GM19025 (cell line): Measurements from ENCODE around the gene PCYT1B.
"Not testable (repeated sequence)": the region's sequence is repeated elsewhere in the genome, so short reads cannot be mapped to it uniquely, and the experiment has no call there.

ENCODE experiments used
- ATAC-seq: cut with Tn5 transposase; IDR thresholded peaks from one replicate; pipeline ENCODE4 v1.9.1; 2021; ENCODE audit warnings: mild to moderate bottlenecking, low read depth, moderate library complexity; ENCODE audit not compliant: unreplicated experiment

PCYT1B gene

DNA sequence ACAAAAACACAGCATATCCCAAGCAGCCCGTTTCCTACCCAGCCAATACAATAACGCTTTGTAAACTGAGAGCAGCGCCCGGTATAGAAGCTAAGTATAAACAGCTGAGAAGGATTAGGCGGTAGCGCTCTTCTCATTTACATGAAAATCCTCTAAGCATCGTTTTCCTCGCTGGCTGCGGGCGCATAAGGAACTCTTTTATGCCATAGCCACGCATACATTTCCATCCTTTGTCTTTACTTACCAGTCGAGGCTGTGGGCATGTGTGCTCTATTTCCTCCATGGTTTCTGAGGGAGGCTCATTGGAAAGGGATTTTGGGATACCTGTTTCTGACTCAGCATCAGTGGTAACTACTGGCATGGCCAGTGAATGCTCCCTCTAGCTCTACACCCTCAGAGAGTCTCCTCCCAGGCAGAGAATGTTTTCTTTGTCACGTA lies 383 bp downstream of the PCYT1B start:
- ATAC-seq = peak; percentile 21

GRCh38 chrX:24646006-24646405 lies 1.1 kb downstream of the PCYT1B start:
- ATAC-seq = no peak

DNA sequence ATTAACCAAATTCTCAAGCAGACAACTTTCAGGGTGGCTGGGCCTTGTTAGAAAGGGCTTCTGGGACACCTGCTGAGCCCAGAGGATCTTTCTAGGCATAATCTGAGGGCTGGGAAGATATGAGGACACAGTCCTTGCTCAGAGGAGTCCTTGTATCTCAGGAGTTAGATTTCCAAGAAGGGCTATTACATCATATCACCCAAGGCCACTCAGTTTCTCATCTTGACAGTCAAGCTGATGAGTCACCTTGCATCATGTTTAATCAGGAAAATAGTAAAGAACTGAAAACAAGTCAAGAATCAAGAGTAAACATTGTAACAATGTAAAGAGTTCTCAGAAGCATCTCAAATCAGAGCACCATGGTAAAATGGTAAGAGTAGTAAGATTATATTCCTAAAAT lies 4.0 kb downstream of the PCYT1B start:
- ATAC-seq = no peak

DNA sequence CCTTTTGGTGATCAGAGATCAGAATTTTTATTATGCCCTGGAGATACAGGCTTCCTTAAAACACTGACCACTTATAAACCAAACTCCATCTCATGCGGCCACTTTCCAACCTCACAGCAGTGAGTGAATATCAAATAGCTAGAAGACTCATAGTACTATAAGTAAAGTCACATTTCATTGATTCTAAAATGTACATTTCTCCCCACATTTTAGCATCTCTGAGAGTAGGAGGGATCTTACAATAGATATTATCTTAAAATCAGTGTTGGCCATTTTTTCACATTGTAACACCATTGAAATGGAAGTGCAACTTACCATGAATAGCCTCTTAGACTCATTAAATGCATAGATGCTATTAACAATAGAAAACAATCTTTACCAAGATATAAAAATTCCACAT lies 17.4 kb downstream of the PCYT1B start:
- no peak for ATAC-seq

DNA sequence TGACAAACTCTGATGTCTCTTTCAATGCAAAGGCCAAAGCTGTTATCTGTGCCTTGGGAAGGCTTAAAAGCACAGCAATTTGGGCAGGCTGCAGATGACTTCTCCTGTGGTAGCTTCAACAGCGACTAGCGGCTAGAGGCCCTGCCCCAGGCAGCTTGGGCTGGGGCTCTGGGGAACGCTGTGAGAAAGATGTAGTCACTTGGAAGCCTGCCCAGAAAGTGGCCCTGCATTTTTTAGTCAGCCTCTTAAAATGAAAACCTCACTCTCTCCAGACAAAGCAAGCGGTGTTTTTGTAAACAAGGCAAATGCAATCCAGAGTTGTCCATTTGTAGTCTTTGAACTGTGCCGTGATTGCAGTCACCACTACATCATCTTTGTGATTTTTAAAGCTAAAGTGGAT lies 27.5 kb downstream of the PCYT1B start:
- no peak for ATAC-seq

DNA sequence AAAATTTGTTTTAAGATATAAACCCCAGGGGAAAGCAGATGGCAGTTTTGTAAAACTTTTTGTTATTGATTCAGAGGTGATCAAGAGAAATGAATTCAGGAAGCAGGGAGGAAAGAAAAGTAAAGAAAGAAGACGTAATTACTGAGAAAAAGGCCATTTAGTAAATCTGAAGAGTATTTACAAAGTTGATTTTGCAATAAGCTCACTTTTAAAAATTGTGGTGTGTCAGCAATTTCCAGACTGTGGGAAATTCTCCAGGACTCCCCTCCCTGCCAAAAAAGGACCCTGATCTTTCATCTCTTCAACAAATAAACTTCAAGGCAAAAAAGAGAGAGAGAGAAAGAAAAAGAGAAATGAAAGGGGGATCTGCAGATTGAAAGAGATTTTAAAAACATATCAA lies 36.6 kb downstream of the PCYT1B start:
- ATAC-seq = no peak

DNA sequence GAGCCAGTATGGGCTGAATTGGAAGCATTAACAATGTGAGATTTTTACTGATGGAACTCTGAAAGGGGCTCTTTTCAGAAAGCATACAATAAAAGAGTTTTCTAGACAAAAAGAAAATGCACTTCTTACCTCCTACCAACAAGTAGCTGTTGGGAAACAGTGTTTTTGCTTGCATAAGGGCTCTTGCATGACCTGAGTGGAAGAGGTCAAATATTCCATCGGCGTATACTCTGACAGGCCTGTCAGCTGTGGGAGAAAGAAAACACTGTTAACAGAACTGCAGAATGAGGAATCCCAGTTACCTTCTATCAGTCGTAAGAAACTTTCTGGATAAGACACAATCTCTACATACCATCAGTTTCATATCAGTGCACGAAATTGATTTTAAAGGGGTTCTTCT lies 39.5 kb downstream of the PCYT1B start:
- ATAC-seq = no peak

DNA sequence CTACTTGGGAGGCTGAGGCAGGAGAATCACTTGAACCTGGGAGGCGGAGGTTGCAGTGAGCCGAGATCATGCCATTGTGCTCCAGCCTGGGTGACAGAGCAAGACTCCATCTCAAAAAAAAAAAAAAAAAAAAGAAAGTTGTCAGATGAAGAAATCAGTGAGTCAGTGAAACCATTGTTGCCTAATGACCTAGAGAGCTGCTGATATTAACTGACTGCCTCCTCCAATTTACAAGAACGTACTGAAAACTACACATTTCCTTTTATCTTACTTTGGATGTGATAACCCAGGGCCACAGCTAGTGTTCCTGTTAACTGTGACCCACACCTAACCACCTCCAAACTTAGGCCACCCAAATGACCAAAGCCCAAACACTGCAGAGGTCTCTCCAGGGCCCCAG lies 41.2 kb downstream of the PCYT1B start:
- not testable (repeated sequence) for ATAC-seq

- no peak for ATAC-seq
These were observed 44.0 kb downstream of the PCYT1B start for GRCh38 chrX:24603191-24603590.

DNA sequence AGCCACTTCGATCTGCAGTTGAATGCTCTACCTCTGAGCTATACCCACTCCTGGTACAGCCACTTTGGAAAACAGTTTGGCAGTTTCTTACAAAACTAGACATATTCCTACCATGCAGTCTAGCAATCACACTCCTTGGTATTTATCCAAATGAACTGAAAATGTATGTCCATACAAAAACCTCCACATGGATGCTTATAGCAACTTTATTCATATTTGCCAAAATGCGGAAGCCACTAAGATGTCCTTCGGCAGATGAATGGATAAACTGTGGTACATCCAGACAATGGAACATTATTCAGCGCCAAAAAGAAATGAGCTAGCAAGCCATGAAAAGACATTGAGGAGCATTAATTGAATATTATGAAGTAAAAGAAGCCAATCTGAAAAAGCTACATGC lies 45.3 kb downstream of the PCYT1B start:
- no peak for ATAC-seq

GRCh38 chrX:24594501-24594900 lies 52.6 kb downstream of the PCYT1B start:
- ATAC-seq = no peak

GRCh38 chrX:24590111-24590510 lies 57.0 kb downstream of the PCYT1B start:
- ATAC-seq = no peak

- no peak for ATAC-seq
These were observed 70.1 kb downstream of the PCYT1B start for GRCh38 chrX:24577091-24577490.

- ATAC-seq = no peak
These were observed 71.7 kb downstream of the PCYT1B start for GRCh38 chrX:24575496-24575895.

DNA sequence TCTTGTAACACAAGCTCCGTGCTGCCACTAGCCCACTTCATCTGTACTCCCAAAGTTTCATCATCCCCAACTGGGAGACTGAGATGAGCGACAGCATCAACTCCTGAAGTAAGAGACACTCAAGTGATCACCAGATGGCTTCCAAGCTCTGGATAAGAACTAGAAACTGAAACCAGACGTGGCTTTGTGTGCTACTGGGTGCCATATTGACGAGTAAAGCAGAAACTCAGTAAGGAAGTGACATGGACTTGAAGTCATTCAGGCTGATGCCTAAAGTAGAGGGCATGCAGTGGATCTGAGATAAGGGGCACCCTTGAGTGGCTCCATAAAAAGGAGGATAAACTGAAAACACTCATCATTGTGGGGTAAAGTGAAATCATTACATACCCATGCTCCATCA lies 72.4 kb downstream of the PCYT1B start:
- ATAC-seq = no peak

DNA sequence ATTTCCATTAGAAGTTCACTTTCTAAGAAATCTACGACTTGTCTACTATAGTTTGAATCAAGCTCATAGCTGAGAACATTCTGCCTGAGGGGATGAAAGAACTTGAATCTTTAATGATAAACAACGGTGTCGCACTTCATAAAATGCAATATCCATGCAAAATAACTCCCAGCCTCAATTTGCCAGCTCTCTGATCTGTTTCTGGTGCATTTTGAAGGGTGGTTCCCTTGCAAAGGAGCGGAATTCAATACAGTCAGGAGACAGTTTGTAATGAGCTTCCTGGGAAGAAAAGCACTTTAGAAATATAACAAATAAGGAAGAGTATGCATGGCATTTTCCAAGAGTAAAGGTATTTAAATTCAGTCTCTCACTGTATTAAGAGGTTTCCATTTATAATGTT lies 80.0 kb downstream of the PCYT1B start:
- no peak for ATAC-seq

- ATAC-seq = no peak
These were observed 80.9 kb downstream of the PCYT1B start for GRCh38 chrX:24566240-24566639.

DNA sequence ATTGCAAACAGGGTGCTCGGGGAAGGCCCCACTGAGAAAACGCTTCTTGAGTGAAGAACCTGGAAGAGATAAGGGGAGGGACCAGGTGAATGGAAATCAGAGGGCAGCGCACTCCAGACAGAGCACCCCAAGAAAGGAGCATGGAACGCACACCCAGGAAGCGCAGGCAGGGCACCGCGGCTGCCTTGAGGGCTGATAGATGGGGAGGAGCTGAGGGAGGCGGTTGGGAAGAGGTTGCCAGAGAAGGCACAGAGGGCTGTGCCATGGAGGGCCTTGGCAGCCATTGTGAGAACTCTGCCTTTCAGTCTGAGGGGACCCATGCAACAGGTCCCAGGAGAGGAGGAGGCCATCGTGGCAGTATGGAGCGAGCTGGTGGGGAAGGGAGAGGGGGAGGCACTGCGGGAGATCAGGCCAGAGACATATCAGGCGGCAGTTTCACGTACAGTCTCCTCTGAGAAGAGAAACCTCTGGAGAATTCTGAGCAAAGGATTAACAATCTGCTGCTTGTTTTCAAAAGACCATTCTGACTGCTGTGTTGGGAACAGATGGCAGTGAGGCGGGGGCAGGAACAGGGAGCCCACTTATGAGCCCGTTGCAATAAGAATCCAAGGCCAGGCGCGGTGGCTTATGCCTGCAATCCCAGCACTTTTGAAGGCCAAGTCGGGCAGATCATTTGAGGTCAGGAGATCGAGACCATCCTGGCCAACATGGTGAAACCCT lies 83.7 kb downstream of the PCYT1B start:
- ATAC-seq = no peak

GRCh38 chrX:24561121-24561520 lies 86.0 kb downstream of the PCYT1B start:
- ATAC-seq = no peak

GRCh38 chrX:24553011-24553410 lies 94.1 kb downstream of the PCYT1B start:
- no peak for ATAC-seq

DNA sequence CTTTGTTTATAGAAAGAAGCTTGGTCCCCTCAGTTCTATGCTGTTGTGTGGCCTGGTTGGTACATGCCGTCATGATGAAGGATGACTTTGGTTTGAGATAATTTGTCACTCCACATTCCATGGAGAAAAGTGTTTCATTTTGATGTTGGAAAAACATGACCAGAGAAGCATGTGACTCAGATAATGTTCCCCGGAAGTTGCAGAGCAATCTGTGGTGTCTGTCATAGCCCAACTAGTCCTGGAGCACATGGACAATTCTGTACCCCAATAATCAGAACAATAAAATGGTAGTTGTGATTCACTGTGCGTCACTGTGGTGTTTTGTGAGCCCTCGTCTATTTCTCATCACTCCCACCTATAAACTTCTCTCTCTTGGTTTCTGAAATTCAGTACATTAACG lies 97.0 kb downstream of the PCYT1B start:
- ATAC-seq = no peak

DNA sequence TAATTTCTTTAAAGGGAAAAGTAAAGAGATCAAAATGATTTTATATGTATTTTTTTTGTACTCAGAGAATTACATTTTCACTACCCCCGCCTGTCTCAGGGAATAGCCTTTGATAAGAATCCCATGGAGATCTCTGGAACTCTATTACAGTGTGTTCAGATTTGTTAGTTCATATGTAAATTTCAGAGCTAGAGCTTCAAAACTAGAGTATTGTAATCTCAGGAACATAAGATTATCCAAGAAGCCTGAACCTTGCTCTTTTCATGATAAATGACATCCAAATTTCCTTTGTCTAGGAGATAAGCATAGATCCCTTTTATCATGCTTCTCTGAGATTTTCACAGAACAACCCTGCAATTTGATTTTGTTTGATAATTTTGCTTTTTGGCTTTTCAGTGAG lies 99.2 kb downstream of the PCYT1B start:
- no peak for ATAC-seq

GRCh38 chrX:24542756-24543155 lies 104.4 kb downstream of the PCYT1B start:
- no peak for ATAC-seq
